Measurements from ENCODE around the gene POLR2A. TPM values are rescaled to one million over a fixed set of nuclear protein-coding genes. Genes with fewer than 3 reads are reported as not detected.

Gene POLR2A
- total and polyA plus RNA-seq, 7 experiments from 2014 or later, result 43.6 to 501 (median 173) TPM

GRCh38 chr17:7484919-7485377 lies 782 bp downstream of the POLR2A start:
- H3K9me3 ChIP-seq (ENCODE audit: control insufficient read depth in 2 of 3, low read length in 3 of 3), result no peaks in the 10 kb centered on the region
- H3K36me3 ChIP-seq (ENCODE audit: control insufficient read depth in 2 of 3, insufficient read depth in 3 of 3, low read length in 3 of 3), result peaks cover 0 to 6% (median 0%) of the 10 kb centered on the region in 3 experiments
- ChIA-PET POLR2A (interaction anchor here (0.7 to 6.3 kb wide), 37 partner anchors 9 to 672 kb away, joined by 3 to 107 read pairs (median 7); partner anchors contain the start of genes CHRNB1, FGF11, MPDU1 and SENP3), CTCF (interaction anchor here (0.7 to 5.3 kb wide), 5 partner anchors 9 to 81 kb away, joined by 3 to 34 read pairs (median 4); partner anchors contain the start of genes SENP3, TMEM102 and TMEM256)
- no peak for DNase-seq
- H3K4me1 Mint-ChIP-seq, result peaks cover 66 to 85% (median 75%) of the 10 kb centered on the region in 7 donors
- peak overlapping the region; percentile 97 for H3K27ac ChIP-seq (ENCODE audit: low read depth, low read length)
- H3K9me3 Mint-ChIP-seq, result peaks cover 0 to 11% (median 0%) of the 10 kb centered on the region in 11 donors
- H3K4me1 ChIP-seq (ENCODE audit: control insufficient read depth in 2 of 2, insufficient read depth in 2 of 2, low read length in 2 of 2), result peaks cover 36 to 58% of the 10 kb centered on the region in 2 donors
- H3K27ac Mint-ChIP-seq, result peak overlapping the region; percentile 95 to 100 (median 100)
- H3K4me3 Mint-ChIP-seq, result peak overlapping the region; percentile 86 to 100 (median 98)
- peaks cover 0 to 20% (median 8%) of the 10 kb centered on the region in 5 donors for H3K36me3 Mint-ChIP-seq
- no peaks in the 10 kb centered on the region for H3K27me3 Mint-ChIP-seq
- ATAC-seq, result no peak
- intact Hi-C loops (cut with micrococcal nuclease), result loop anchor here (1.0 to 10.0 kb wide), 29 partner anchors 9 to 672 kb away; partner anchors contain the start of genes EIF5A (in 2 of the 2), ELP5 (in 2 of the 2), KCTD11 (in 2 of the 2) and SENP3 (in 2 of the 2)
- H3K27me3 ChIP-seq (ENCODE audit: control insufficient read depth in 2 of 2, insufficient read depth in 2 of 2, low read length in 2 of 2), result no peaks in the 10 kb centered on the region
- peak overlapping the region; percentile 100 for H3K4me3 ChIP-seq (ENCODE audit: low read length)

GRCh38 chr17:7486181-7486580 lies 2.0 kb downstream of the POLR2A start:
- CTCF ChIA-PET, result interaction anchor here (0.6 to 5.3 kb wide), 5 partner anchors 10 to 131 kb away, joined by 3 to 34 read pairs (median 4); partner anchors contain the start of gene TMEM102
- H3K4me1 ChIP-seq (ENCODE audit: control insufficient read depth in 2 of 2, insufficient read depth in 2 of 2, low read length in 2 of 2), result peaks cover 38 to 60% of the 10 kb centered on the region in 2 donors

GRCh38 chr17:7490144-7490543 lies 6.0 kb downstream of the POLR2A start:
- Histone ChIP-seq H3K4me3 (ENCODE audit: low read length) (no peak overlapping the region), H3K27ac (ENCODE audit: low read depth, low read length) (no peak overlapping the region), H3K27me3 (ENCODE audit: control insufficient read depth in 2 of 2, insufficient read depth in 2 of 2, low read length in 2 of 2) (no peaks in the 10 kb centered on the region), H3K9me3 (ENCODE audit: control insufficient read depth in 2 of 3, low read length in 3 of 3) (no peaks in the 10 kb centered on the region), H3K36me3 (ENCODE audit: control insufficient read depth in 2 of 3, insufficient read depth in 3 of 3, low read length in 3 of 3) (peaks cover 0 to 6% (median 4%) of the 10 kb centered on the region in 3 experiments), H3K4me1 (ENCODE audit: control insufficient read depth in 2 of 2, insufficient read depth in 2 of 2, low read length in 2 of 2) (peaks cover 31 to 56% of the 10 kb centered on the region in 2 donors)
- peaks cover 58 to 87% (median 73%) of the 10 kb centered on the region in 7 donors for H3K4me1 Mint-ChIP-seq
- H3K27ac Mint-ChIP-seq, result peak overlapping the region in 4 of 9 donors; percentile 2 to 69 (median 21)
- POLR2A ChIA-PET, result interaction anchor here (1.0 to 1.7 kb wide), 4 partner anchors 10 to 71 kb away, joined by 3 to 5 read pairs (median 3); partner anchors contain the start of gene ZBTB4
- CTCF ChIA-PET, result no interaction called here
- peaks cover 0 to 4% (median 0%) of the 10 kb centered on the region in 11 donors for H3K9me3 Mint-ChIP-seq
- H3K36me3 Mint-ChIP-seq, result peaks cover 0 to 28% (median 19%) of the 10 kb centered on the region in 5 donors
- H3K27me3 Mint-ChIP-seq, result no peaks in the 10 kb centered on the region
- ATAC-seq, result no peak
- intact Hi-C loops (cut with micrococcal nuclease), result no loop called here
- no peak for DNase-seq
- H3K4me3 Mint-ChIP-seq, result peak overlapping the region in 4 of 10 donors; percentile 39 to 64 (median 52)

More at GRCh38 chr17:7486181-7486580, 2.0 kb downstream of the POLR2A start:
- no peaks in the 10 kb centered on the region for H3K27me3 ChIP-seq (ENCODE audit: control insufficient read depth in 2 of 2, insufficient read depth in 2 of 2, low read length in 2 of 2)
- Mint-ChIP-seq H3K36me3 (peaks cover 0 to 25% (median 8%) of the 10 kb centered on the region in 5 donors), H3K4me1 (peaks cover 67 to 82% (median 76%) of the 10 kb centered on the region in 7 donors), H3K27ac (peak overlapping the region in 8 of 9 donors; percentile 36 to 76 (median 64)), H3K27me3 (no peaks in the 10 kb centered on the region), H3K9me3 (peaks cover 0 to 11% (median 0%) of the 10 kb centered on the region in 11 donors), H3K4me3 (peak overlapping the region; percentile 75 to 100 (median 83))
- intact Hi-C loops (cut with micrococcal nuclease), result loop anchor here in 1 of 2 donors (10.0 kb wide), 1 partner anchor 131 kb away; the partner anchor contains the start of genes KCTD11 and TMEM95
- DNase-seq (no peak), ATAC-seq (no peak)
- H3K9me3 ChIP-seq (ENCODE audit: control insufficient read depth in 2 of 3, low read length in 3 of 3), result no peaks in the 10 kb centered on the region
- peak overlapping the region; percentile 54 for H3K4me3 ChIP-seq (ENCODE audit: low read length)
- POLR2A ChIA-PET, result interaction anchor here (0.5 to 6.3 kb wide), 24 partner anchors 8 to 613 kb away, joined by 3 to 107 read pairs (median 6); partner anchors contain the start of genes CHRNB1, FGF11, MPDU1 and SENP3
- peaks cover 0 to 6% (median 4%) of the 10 kb centered on the region in 3 experiments for H3K36me3 ChIP-seq (ENCODE audit: control insufficient read depth in 2 of 3, insufficient read depth in 3 of 3, low read length in 3 of 3)
- H3K27ac ChIP-seq (ENCODE audit: low read depth, low read length), result peak overlapping the region; percentile 53

GRCh38 chr17:7491583-7491982 lies 7.4 kb downstream of the POLR2A start:
- H3K27ac Mint-ChIP-seq, result peak overlapping the region in 7 of 9 donors; percentile 1 to 59 (median 19)

GRCh38 chr17:7493941-7494340 lies 9.8 kb downstream of the POLR2A start:
- peaks cover 35 to 59% (median 46%) of the 10 kb centered on the region in 7 donors for H3K4me1 Mint-ChIP-seq
- Histone ChIP-seq H3K36me3 (ENCODE audit: control insufficient read depth in 2 of 3, insufficient read depth in 3 of 3, low read length in 3 of 3) (peaks cover 20 to 37% (median 29%) of the 10 kb centered on the region in 3 experiments), H3K4me3 (ENCODE audit: low read length) (no peak overlapping the region), H3K9me3 (ENCODE audit: control insufficient read depth in 2 of 3, low read length in 3 of 3) (no peaks in the 10 kb centered on the region), H3K27ac (ENCODE audit: low read depth, low read length) (no peak overlapping the region), H3K27me3 (ENCODE audit: control insufficient read depth in 2 of 2, insufficient read depth in 2 of 2, low read length in 2 of 2) (no peaks in the 10 kb centered on the region), H3K4me1 (ENCODE audit: control insufficient read depth in 2 of 2, insufficient read depth in 2 of 2, low read length in 2 of 2) (peaks cover 6 to 27% of the 10 kb centered on the region in 2 donors)
- DNase-seq, result no peak
- ChIA-PET POLR2A (interaction anchor here (0.9 to 4.9 kb wide), 3 partner anchors 9 to 57 kb away, joined by 3 to 29 read pairs (median 9); partner anchors contain the start of gene POLR2A), CTCF (interaction anchor here (0.6 to 0.7 kb wide), 2 partner anchors 55 to 342 kb away, joined by 3 read pairs; no protein-coding TSS in a partner anchor)
- intact Hi-C loops (cut with micrococcal nuclease), result loop anchor here in 1 of 2 donors (1.0 kb wide), 1 partner anchor 10 kb away; the partner anchor contains the start of gene POLR2A
- H3K36me3 Mint-ChIP-seq, result peaks cover 8 to 43% (median 16%) of the 10 kb centered on the region in 5 donors
- peak overlapping the region in 4 of 9 donors; percentile 39 to 47 (median 42) for H3K27ac Mint-ChIP-seq
- no peak for ATAC-seq
- H3K9me3 Mint-ChIP-seq, result no peaks in the 10 kb centered on the region
- H3K27me3 Mint-ChIP-seq, result no peaks in the 10 kb centered on the region
- H3K4me3 Mint-ChIP-seq, result peak overlapping the region in 1 of 10 donors; percentile 3

More at GRCh38 chr17:7491583-7491982, 7.4 kb downstream of the POLR2A start:
- H3K9me3 ChIP-seq (ENCODE audit: control insufficient read depth in 2 of 3, low read length in 3 of 3), result no peaks in the 10 kb centered on the region
- H3K27me3 Mint-ChIP-seq, result no peaks in the 10 kb centered on the region
- no peak overlapping the region for H3K27ac ChIP-seq (ENCODE audit: low read depth, low read length)
- H3K9me3 Mint-ChIP-seq, result peaks cover 0 to under 1% (median 0%) of the 10 kb centered on the region in 11 donors
- ChIA-PET CTCF (no interaction called here), POLR2A (interaction anchor here (1.0 to 1.7 kb wide), 2 partner anchors 12 to 31 kb away, joined by 5 read pairs; partner anchors contain the start of gene ZBTB4)
- peaks cover 5 to 20% (median 13%) of the 10 kb centered on the region in 3 experiments for H3K36me3 ChIP-seq (ENCODE audit: control insufficient read depth in 2 of 3, insufficient read depth in 3 of 3, low read length in 3 of 3)
- H3K4me3 ChIP-seq (ENCODE audit: low read length), result no peak overlapping the region
- H3K27me3 ChIP-seq (ENCODE audit: control insufficient read depth in 2 of 2, insufficient read depth in 2 of 2, low read length in 2 of 2), result no peaks in the 10 kb centered on the region
- ATAC-seq (no peak), DNase-seq (no peak)
- peaks cover 50 to 79% (median 65%) of the 10 kb centered on the region in 7 donors for H3K4me1 Mint-ChIP-seq
- intact Hi-C loops (cut with micrococcal nuclease), result no loop called here
- H3K36me3 Mint-ChIP-seq, result peaks cover 3 to 35% (median 19%) of the 10 kb centered on the region in 5 donors
- peak overlapping the region in 2 of 10 donors; percentile 16 to 19 for H3K4me3 Mint-ChIP-seq
- H3K4me1 ChIP-seq (ENCODE audit: control insufficient read depth in 2 of 2, insufficient read depth in 2 of 2, low read length in 2 of 2), result peaks cover 20 to 45% of the 10 kb centered on the region in 2 donors

GRCh38 chr17:7495906-7496434 lies 11.8 kb downstream of the POLR2A start:
- H3K4me3 ChIP-seq (ENCODE audit: low read length), result no peak overlapping the region
- intact Hi-C loops (cut with micrococcal nuclease), result no loop called here
- H3K27me3 Mint-ChIP-seq, result no peaks in the 10 kb centered on the region
- no peak overlapping the region for H3K27ac ChIP-seq (ENCODE audit: low read depth, low read length)
- peak overlapping the region in 3 of 9 donors; percentile 41 to 51 (median 47) for H3K27ac Mint-ChIP-seq
- H3K36me3 ChIP-seq (ENCODE audit: control insufficient read depth in 2 of 3, insufficient read depth in 3 of 3, low read length in 3 of 3), result peaks cover 37 to 56% (median 38%) of the 10 kb centered on the region in 3 experiments
- H3K4me3 Mint-ChIP-seq, result no peak overlapping the region
- no peaks in the 10 kb centered on the region for H3K9me3 Mint-ChIP-seq
- peaks cover 0 to 8% of the 10 kb centered on the region in 2 donors for H3K4me1 ChIP-seq (ENCODE audit: control insufficient read depth in 2 of 2, insufficient read depth in 2 of 2, low read length in 2 of 2)
- ChIA-PET CTCF (no interaction called here), POLR2A (interaction anchor here (1.5 to 4.9 kb wide), 4 partner anchors 12 to 59 kb away, joined by 3 to 29 read pairs (median 6); partner anchors contain the start of gene POLR2A)
- peaks cover 12 to 54% (median 26%) of the 10 kb centered on the region in 5 donors for H3K36me3 Mint-ChIP-seq
- H3K9me3 ChIP-seq (ENCODE audit: control insufficient read depth in 2 of 3, low read length in 3 of 3), result no peaks in the 10 kb centered on the region
- ATAC-seq (no peak), DNase-seq (no peak)
- no peaks in the 10 kb centered on the region for H3K27me3 ChIP-seq (ENCODE audit: control insufficient read depth in 2 of 2, insufficient read depth in 2 of 2, low read length in 2 of 2)
- H3K4me1 Mint-ChIP-seq, result peaks cover 19 to 38% (median 27%) of the 10 kb centered on the region in 7 donors
